Neural crest cell (in vitro differentiated cells): ENCODE results near the gene RAB11FIP4. TPM values are rescaled to one million over a fixed set of nuclear protein-coding genes. Genes with fewer than 3 reads are reported as not detected.
A peak's percentile ranks its signal among the peaks of the same experiment; 100 is the strongest.
"Not testable (repeated sequence)": the region's sequence is repeated elsewhere in the genome, so short reads cannot be mapped to it uniquely, and the experiment has no call there.

Experiments
- DNase-seq: peaks from one replicate; pipeline ENCODE4 v3.0.0; 2021; ENCODE audit warnings: low read depth, mixed read lengths, low spot score
- H3K27ac Mint-ChIP-seq: one replicate; pipeline ENCODE4 v1.8.0; 2021; ENCODE audit warnings: mild to moderate bottlenecking, mixed read lengths; ENCODE audit not compliant: unreplicated experiment
- H3K27me3 Mint-ChIP-seq: 2 replicates; pipeline ENCODE4 v1.8.0; 2021; ENCODE audit warnings: low read depth, mild to moderate bottlenecking, mixed read lengths
- H3K36me3 Mint-ChIP-seq: 2 replicates; pipeline ENCODE4 v1.8.0; 2021; ENCODE audit warnings: low read depth, mild to moderate bottlenecking, mixed read lengths
- H3K4me1 Mint-ChIP-seq: 2 replicates; pipeline ENCODE4 v1.8.0; 2021; ENCODE audit warnings: mixed read lengths
- H3K4me3 Mint-ChIP-seq: one replicate; pipeline ENCODE4 v1.8.0; 2021; ENCODE audit warnings: mild to moderate bottlenecking, mixed read lengths
- H3K9me3 Mint-ChIP-seq: 2 replicates; pipeline ENCODE4 v1.8.0; 2021; ENCODE audit warnings: mixed read lengths
- total RNA-seq: library from RNA; stranded (reverse); gene quantifications from 2 replicates; pipeline ENCODE4 v1.2.1, GENCODE V29; 2021
- TF ChIP-seq, protein P1 (sequence below): fragments of 200-600 bp; sonication (generic); conservative IDR thresholded peaks from 2 replicates; pipeline ENCODE4 v1.5.0; 2021; ENCODE audit warnings: antibody characterized with exemption, mild to moderate bottlenecking

The RAB11FIP4 gene
- total RNA-seq, 1 donor from 2014 or later, result 7.4 TPM

DNA sequence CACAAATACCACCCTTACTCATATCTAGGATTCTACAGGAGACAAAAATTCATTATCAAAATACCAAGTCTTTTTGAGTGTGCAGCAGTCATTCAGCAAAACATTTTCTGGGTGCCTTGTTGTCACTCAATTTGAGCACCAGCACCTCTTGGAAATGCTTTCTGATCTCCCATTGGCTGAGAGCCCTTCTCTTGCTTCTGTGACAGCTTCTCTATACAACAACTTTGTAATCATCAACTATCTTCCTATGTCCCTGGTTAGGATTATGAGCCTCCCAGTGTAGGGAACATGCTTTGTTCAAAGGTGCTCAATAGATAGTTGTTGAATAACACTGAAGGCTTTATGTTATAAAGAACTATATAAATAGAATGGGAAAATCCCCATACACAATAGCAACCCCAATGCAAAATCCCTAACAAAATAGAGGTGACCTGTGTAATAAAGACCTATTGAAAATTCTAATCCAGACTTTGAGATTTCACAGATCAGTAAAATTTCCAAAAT, 10.3 kb upstream of the RAB11FIP4 start:
- Mint-ChIP-seq H3K4me3 (no peak overlapping the region), H3K9me3 (no peaks in the 10 kb centered on the region), H3K27me3 (no peaks in the 10 kb centered on the region), H3K36me3 (no peaks in the 10 kb centered on the region), H3K27ac (no peak overlapping the region), H3K4me1 (peaks cover 24% of the 10 kb centered on the region)
- TF ChIP-seq, protein P1, sequence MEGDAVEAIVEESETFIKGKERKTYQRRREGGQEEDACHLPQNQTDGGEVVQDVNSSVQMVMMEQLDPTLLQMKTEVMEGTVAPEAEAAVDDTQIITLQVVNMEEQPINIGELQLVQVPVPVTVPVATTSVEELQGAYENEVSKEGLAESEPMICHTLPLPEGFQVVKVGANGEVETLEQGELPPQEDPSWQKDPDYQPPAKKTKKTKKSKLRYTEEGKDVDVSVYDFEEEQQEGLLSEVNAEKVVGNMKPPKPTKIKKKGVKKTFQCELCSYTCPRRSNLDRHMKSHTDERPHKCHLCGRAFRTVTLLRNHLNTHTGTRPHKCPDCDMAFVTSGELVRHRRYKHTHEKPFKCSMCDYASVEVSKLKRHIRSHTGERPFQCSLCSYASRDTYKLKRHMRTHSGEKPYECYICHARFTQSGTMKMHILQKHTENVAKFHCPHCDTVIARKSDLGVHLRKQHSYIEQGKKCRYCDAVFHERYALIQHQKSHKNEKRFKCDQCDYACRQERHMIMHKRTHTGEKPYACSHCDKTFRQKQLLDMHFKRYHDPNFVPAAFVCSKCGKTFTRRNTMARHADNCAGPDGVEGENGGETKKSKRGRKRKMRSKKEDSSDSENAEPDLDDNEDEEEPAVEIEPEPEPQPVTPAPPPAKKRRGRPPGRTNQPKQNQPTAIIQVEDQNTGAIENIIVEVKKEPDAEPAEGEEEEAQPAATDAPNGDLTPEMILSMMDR, result no peak
- no peak for DNase-seq

DNA sequence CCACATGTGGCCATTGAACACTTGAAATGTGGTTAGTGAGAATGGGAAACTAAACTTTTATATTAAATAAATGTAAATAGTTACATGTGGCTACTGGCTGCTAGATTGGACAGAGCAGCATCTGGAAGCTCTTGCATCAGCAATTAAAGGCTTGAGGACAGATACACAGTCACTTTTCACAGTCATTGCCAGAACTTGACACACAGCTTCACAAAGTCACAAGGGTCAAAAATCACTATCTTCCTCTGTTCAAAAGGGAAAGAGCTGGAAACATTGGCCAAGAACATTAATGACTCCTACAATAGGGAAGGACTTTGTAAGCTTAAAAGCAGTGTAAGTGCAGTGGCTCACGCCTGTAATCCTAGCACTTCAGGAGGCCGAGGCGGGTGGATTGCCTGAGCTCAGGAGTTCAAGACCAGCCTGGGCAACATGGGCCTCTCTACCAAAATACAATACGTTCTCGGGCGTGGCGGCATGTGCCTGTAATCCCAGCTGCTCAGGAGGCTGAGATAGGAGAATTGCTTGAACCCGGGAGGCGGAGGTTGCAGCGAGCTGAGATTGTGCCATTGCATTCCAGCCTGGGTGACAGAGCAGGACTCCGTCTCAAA, 8.7 kb upstream of the RAB11FIP4 start:
- not testable (repeated sequence) for H3K4me3 Mint-ChIP-seq, H3K36me3 Mint-ChIP-seq, H3K27me3 Mint-ChIP-seq, DNase-seq, H3K9me3 Mint-ChIP-seq, H3K27ac Mint-ChIP-seq
- H3K4me1 Mint-ChIP-seq, result peaks cover 24% of the 10 kb centered on the region

DNA sequence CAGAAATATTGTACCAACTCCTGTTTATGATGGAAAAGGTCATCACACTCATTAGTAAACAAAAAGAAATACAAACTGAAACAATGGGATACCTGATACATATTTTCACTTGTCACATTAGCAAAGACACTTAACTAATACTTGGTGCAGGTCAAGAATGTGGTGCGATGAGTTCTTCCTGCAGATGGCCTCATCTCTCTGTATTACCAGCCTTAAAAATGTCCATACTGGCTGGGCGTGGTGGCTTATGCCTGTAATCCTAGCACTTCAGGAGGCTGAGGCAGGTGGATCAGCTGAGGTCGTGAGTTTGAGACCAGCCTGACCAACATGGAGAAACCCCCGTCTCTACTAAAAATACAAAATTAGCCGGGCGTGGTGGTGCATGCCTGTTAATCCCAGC, 8.0 kb upstream of the RAB11FIP4 start:
- peaks cover 18% of the 10 kb centered on the region for H3K4me1 Mint-ChIP-seq
- not testable (repeated sequence) for H3K27ac Mint-ChIP-seq, H3K27me3 Mint-ChIP-seq, H3K9me3 Mint-ChIP-seq, H3K4me3 Mint-ChIP-seq, DNase-seq, H3K36me3 Mint-ChIP-seq

DNA sequence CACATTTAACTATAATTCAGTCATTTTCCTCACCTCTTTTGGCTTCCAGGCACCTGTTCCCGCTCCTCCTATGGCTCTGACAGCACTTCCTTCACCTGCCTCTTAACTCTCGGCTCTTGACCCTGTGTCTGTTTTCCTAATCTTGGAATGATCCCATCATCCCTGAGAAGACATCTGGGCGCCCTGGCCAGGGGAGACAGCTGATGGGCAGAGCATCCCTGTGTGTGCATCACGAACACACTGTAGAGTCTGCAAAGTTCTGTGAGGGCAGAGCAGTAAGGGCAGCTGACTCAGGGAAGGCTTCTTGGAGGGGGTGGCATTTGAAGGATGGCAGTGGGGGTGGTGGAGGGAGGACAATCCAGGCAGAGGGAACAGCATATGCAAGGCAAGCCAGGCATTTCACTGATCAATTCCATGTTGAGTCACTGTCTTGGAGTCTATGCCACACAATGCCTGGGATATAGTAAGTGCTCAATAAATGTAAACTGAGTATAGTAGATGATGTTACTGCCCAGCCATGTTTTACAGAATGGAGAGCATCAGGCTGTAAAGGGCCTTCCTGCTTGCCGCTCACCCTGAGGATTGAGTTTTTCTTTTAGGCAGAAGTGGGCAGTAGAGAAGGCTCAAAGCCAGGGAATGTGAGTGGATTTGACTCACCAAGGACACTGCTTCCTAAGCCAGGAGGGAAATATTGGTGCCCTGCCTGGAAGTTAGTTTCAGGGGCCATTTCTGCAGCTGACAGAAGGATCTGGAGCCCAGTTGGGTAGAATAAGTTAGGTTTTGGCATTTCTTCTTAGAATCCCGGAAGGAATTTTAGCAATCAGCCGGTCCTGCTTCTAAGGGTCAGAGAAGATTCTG, 5.8 kb upstream of the RAB11FIP4 start:
- H3K4me1 Mint-ChIP-seq, result peaks cover 9% of the 10 kb centered on the region
- no peaks in the 10 kb centered on the region for H3K36me3 Mint-ChIP-seq
- peaks cover 27% of the 10 kb centered on the region for H3K27me3 Mint-ChIP-seq
- DNase-seq, result no peak
- no peak overlapping the region for H3K4me3 Mint-ChIP-seq
- H3K27ac Mint-ChIP-seq, result no peak overlapping the region
- TF ChIP-seq, protein P1, result no peak
- H3K9me3 Mint-ChIP-seq, result no peaks in the 10 kb centered on the region

DNA sequence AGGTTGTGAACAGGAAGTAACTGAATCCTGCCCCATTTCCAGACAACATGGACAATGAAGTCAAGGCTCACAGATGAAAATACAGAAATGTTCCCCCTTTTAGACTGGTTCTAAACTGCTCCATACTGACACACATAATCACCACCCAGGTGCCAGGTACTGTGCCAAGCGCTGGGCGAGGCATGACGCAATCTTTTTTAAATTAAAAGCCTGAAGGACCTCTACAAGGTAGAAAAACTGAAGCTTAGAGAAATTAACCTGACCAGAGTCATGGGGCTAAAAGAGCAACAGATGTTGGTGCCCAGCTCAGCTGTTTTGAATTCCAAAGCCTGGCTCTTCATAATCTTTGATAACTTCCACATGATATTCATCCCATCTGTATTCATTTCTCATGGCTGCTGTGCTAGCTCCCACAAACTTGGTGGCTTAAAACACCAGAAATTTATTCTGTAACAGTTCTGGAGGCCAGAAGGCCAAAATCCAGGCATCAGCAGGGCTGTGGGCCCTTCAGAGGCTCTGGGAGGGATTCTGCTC, 4.9 kb upstream of the RAB11FIP4 start:
- Mint-ChIP-seq H3K27ac (peak overlapping the region; percentile 81), H3K27me3 (peaks cover 31% of the 10 kb centered on the region), H3K9me3 (no peaks in the 10 kb centered on the region)

DNA sequence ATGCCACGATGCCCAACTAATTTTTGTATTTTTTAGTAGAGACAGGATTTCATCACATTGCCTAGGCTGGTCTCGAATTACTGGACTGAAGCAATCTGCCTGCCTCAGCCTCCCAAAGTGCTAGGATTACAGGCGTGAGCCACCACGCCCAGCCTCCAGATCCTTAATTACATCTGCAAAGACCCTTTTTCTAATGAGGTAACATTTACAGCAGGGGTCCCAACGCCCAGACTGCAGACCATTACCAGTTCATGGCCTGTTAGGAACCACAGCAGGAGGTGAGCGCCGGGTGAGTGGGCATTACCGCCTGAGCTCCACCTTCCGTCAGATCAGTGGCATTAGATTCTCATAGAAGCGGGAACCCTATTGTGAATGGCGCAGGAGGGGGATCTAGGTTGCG, 4.0 kb upstream of the RAB11FIP4 start:
- no peak overlapping the region for H3K4me3 Mint-ChIP-seq
- H3K27me3 Mint-ChIP-seq, result peaks cover 35% of the 10 kb centered on the region
- H3K4me1 Mint-ChIP-seq, result peaks cover 6% of the 10 kb centered on the region
- TF ChIP-seq, protein P1, result no peak
- H3K9me3 Mint-ChIP-seq, result no peaks in the 10 kb centered on the region
- H3K36me3 Mint-ChIP-seq, result no peaks in the 10 kb centered on the region
- no peak overlapping the region for H3K27ac Mint-ChIP-seq
- no peak for DNase-seq

More for the DNA sequence above, 4.9 kb upstream of the RAB11FIP4 start:
- peaks cover 5% of the 10 kb centered on the region for H3K4me1 Mint-ChIP-seq
- H3K36me3 Mint-ChIP-seq, result no peaks in the 10 kb centered on the region
- TF ChIP-seq, protein P1, result no peak
- peak overlapping the region; percentile 51 for H3K4me3 Mint-ChIP-seq
- DNase-seq, result no peak
